ENCODE measurements around the gene NEURL3.

- TF ChIP-seq POLR2A (IDR thresholded peaks at IDR 0.05; ENCODE audit: low read depth, low read length): no peak
- no peak for TF ChIP-seq POLR2AphosphoS5 (IDR thresholded peaks at IDR 0.05; ENCODE audit: low read depth, low read length)
These were observed 5.9 kb upstream of the NEURL3 start for GRCh38 chr2:96510931-96511595.

Data from GM12892 (cell line).